Measurements from ENCODE around the gene AGAP1. TPM values are rescaled to one million over a fixed set of nuclear protein-coding genes. Genes with fewer than 3 reads are reported as not detected.

The AGAP1 gene
- total RNA-seq, 6 experiments from 2014 or later, result 8.1 to 11.2 (median 9.8) TPM

DNA sequence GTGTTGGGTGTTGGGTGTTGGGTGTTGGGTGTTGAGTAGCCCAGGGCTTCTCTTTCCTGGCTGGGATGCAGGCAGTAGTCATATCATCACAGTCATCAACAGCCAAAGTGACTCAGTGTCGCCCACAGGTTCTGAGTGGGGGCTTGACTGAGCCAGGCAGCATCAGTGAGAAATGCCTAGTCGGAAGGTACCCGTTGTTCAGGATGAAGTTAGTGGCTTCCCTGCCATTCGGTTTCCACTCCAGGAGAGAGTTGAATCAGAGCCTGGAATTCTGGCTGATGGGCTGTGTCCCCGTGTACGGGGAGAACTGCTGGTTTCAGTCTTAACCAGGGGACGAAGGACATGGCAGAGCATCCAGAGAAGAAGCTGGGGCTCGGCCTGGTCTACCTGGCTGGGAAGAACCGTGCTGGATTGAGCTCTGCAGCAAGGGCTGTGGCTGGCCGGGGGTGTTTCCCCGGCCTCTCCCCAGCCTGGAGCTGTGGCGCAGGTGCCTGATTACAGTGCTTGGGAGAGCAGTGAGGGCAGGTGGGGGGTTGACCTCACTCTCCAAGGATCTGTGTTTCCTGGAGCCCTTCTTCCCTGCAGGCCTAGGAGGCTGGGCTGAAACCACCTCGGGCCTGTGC is 49.4 kb downstream of the AGAP1 start:
- Histone ChIP-seq H3K9me3 (no peaks in the 10 kb centered on the region), H3K36me3 (no peaks in the 10 kb centered on the region), H3K4me1 (peaks cover 0 to 3% (median 0%) of the 10 kb centered on the region in 4 donors), H3K4me3 (no peak overlapping the region), H3K27ac (no peak overlapping the region), H3K27me3 (no peaks in the 10 kb centered on the region)
- ATAC-seq, result no peak
- no CpG with 5 or more reads among the region's 13 CpGs for WGBS (ENCODE audit: insufficient coverage, low coverage, low lambda C conversion rate, missing lambda C conversion rate)
- peak in 1 of 3 donors; percentile 32 for DNase-seq
- intact Hi-C loops (cut with DNase I), result no loop called here
- TF ChIP-seq POLR2A (IDR thresholded peaks at IDR 0.05) (no peak), CTCF (IDR thresholded peaks at IDR 0.05) (no peak)

GRCh38 chr2:235543851-235544688 is 50.2 kb downstream of the AGAP1 start:
- intact Hi-C loops (cut with DNase I), result no loop called here
- no peaks in the 10 kb centered on the region for H3K36me3 ChIP-seq
- H3K27ac ChIP-seq, result no peak overlapping the region
- peak in 1 of 3 donors; percentile 45 for DNase-seq
- no peaks in the 10 kb centered on the region for H3K9me3 ChIP-seq
- no peak for ATAC-seq
- H3K4me3 ChIP-seq, result no peak overlapping the region
- 88% methylated on average over 9 of the region's 25 CpGs for WGBS (ENCODE audit: insufficient coverage, low coverage, low lambda C conversion rate, missing lambda C conversion rate)
- no peaks in the 10 kb centered on the region for H3K27me3 ChIP-seq
- TF ChIP-seq CTCF (IDR thresholded peaks at IDR 0.05) (no peak), POLR2A (IDR thresholded peaks at IDR 0.05) (no peak)
- peaks cover 0 to 3% (median 0%) of the 10 kb centered on the region in 4 donors for H3K4me1 ChIP-seq

DNA sequence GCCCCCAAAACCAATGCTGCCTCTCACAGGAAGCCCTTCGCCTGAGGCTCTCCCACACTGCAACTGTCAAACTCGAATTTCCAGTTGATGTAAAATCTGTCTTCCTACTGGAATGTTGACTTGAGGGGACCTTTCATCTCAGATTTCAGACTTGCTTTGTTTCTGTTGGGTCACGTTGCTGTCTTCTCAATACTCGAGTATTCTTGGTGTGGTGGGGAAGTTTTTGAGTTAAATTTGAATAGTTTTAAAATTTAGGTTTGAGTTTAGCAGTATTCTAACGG is 50.8 kb downstream of the AGAP1 start:
- H3K27ac ChIP-seq, result no peak overlapping the region
- no peaks in the 10 kb centered on the region for H3K9me3 ChIP-seq
- no peaks in the 10 kb centered on the region for H3K36me3 ChIP-seq
- H3K27me3 ChIP-seq, result no peaks in the 10 kb centered on the region
- 87% methylated on average over 5 of the region's 5 CpGs for WGBS (ENCODE audit: insufficient coverage, low coverage, low lambda C conversion rate, missing lambda C conversion rate)
- no peak overlapping the region for H3K4me3 ChIP-seq
- intact Hi-C loops (cut with DNase I), result no loop called here
- peaks cover 0 to 3% (median 0%) of the 10 kb centered on the region in 4 donors for H3K4me1 ChIP-seq
- ATAC-seq, result no peak
- no peak for DNase-seq
- TF ChIP-seq POLR2A (IDR thresholded peaks at IDR 0.05) (no peak), CTCF (IDR thresholded peaks at IDR 0.05) (no peak)

DNA sequence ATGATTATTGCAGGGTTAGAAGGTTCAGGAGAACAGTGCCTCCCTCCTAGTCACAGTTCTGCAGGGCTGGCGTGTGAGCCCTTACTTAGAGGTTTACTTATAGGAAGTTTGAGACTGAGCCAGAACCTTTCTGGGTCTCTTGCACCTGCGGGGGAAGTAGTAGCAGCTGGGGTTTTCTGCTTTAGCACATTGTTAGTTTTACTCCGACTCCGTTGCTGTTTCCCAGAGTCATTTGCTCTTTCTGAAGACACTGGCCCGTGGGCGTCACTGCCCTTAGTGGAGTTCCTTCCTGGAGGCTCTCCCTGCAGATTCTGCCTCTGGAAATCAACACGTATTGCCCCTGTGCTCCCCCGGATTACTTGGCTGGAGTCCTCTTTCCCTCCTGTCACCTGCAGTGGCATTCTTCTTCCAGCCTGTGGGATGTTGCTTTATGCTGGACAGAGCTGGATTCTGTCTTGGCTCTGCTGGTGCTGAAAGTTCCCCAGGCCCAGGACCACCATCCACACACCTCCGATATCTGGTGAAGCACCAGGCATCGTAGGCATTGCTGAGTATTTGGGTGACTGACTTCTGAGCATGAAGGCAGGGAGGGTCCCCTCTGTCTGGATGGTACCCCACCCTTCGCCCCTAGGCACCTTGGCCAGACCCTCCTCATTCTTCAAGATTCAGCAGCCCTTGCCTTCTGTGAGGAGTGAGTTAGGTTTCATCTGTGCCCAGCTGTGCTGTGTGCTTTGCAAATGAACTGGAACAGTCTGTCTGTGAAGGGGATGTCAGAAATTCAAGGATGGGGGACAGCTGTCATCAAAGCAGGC is 51.7 kb downstream of the AGAP1 start:
- peaks cover 0 to 3% (median 0%) of the 10 kb centered on the region in 4 donors for H3K4me1 ChIP-seq
- H3K36me3 ChIP-seq, result no peaks in the 10 kb centered on the region
- no peak for DNase-seq
- intact Hi-C loops (cut with DNase I), result no loop called here
- no peak overlapping the region for H3K27ac ChIP-seq
- no peak for TF ChIP-seq CTCF (IDR thresholded peaks at IDR 0.05)
- TF ChIP-seq POLR2A (IDR thresholded peaks at IDR 0.05), result no peak
- H3K9me3 ChIP-seq, result no peaks in the 10 kb centered on the region
- H3K27me3 ChIP-seq, result no peaks in the 10 kb centered on the region
- no peak for ATAC-seq
- no peak overlapping the region for H3K4me3 ChIP-seq
- 66% methylated on average over 7 of the region's 11 CpGs for WGBS (ENCODE audit: insufficient coverage, low coverage, low lambda C conversion rate, missing lambda C conversion rate)

Data from right lobe of liver (tissue), 6 donors.